Renal pelvis (tissue), 4 donors: ENCODE data around the gene SNED1. TPM values are rescaled to one million over a fixed set of nuclear protein-coding genes. Genes with fewer than 3 reads are reported as not detected.

Source experiments
- DNase-seq: peaks from one replicate; pipeline ENCODE4 v3.0.0-alpha.2; 2013
- polyA plus RNA-seq, 3 donors: library from polyadenylated mRNA; unstranded; fragments of 120-200 nt; gene quantifications; one replicate each; pipeline ENCODE4 v1.2.1, GENCODE V29; 2013; ENCODE audit not compliant: insufficient read length in 3 of 3

SNED1 gene
- polyA plus RNA-seq, 3 donors, result 7.6 to 11.0 (median 10.6) TPM

DNA sequence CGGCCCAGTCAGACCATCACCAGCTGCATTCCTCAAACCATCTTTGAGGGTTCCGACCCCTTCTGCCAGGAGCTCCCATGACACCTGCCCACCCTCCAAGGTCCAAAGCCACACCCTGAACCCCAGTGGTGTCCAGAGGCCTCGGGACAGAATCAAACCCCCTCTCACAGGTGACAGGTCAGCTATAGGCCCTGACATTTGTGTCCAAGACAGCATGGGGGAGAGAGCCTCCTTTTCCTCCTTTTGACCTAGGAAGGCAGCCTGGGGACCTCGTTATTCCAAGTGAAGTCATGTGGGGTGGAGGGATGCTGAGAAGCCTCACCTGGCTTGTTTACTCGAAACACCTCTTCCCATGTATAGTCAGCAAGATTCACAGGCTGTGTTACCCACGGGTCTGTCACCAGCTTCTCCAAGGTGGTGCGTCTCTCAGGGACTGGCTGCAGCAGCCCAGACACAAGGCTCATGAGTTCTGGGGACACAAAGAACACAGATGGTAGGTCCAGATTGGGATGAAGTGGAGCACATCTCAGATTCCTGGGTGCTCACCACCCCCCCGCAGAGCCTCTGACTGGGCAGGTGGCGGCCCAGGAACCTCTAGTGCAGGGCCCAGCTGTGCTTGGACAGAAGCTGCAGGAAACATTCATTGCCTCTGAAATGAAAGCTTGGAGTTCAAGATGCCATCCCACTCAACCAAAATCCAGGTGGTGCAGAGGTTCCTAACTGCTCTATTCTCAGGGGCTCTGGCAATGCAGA is 108.8 kb downstream of the SNED1 start:
- no peak for DNase-seq

DNA sequence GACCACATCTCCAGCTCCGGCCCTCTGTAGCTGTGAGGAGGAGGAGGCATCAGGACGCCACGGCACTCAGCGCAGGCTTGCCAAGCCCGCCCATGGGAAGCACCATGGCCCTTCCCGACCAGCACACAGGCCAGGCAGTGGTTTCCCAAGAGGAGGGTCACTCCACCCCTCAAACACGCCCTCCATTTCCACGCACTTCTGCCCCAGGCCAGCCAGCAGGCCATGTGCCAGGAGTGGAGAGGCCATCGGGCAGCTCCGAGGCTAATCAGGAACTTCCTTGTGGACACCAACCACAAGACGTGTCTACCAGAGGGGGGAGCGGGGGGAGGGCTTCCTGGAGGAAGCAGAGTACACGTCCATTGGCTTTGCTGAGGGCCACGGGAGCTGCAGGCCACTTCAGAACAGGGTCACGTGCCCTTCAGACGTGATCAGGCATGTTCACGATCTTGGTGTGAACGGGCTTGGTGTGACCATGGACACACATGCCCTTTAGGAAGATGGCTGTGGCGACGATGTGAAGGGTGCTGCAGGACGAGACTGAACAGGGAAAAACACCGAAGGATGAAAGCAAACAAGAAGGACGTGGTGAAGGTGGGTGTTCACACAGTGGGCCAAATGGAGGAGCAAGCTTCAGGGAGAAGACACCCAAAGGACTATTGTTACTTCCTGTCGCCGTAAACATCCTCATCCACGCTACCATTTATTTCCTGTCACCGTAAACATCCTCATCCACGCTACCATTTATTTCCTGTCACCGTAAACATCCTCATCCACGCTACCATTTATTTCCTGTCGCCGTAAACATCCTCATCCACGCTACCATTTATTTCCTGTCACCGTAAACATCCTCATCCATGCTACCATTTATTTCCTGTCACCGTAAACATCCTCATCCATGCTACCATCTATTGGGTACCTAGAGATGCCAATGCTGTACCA is 110.1 kb downstream of the SNED1 start:
- no peak for DNase-seq

DNA sequence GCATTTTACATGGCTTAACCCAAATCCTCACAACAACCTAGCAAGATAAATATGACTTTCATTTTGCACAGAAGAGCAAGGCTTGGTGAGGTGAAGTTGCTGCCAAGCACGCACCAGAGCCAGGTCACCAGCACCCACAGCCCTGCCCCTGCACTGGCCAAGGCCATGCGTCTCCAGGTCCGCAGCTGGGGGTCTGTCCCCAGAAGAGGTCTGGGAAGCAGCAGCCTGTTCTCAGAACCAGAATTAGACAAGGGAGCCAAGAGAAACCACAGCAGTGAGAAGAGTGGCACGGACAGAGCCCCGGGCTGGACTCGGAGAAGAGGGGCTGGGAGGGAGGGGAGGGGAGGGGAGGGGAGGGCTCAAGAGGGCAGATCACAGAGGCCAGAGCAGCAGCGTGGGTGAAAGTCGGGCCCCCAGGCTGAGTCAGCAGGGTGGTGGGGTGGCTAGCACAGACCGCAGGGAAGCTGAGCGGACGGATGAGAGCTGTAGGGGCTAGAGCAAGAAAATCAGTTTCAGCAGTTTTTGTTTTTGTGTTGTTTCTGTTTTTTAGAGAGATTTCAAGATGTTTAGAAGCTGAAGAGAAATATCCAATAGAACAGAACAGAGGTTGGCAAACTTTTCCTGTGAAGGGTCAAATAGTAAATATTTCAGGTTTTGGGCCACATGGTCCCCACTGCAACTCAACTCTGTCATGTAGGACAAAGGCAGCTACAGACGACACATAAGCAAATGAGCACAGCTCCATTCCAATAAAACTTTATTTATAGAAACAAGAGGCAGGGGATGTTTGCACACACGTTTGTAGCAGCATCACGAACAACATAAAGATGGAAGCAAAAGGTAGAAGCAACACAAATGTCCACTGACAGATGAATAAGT is 111.0 kb downstream of the SNED1 start:
- no peak for DNase-seq

DNA sequence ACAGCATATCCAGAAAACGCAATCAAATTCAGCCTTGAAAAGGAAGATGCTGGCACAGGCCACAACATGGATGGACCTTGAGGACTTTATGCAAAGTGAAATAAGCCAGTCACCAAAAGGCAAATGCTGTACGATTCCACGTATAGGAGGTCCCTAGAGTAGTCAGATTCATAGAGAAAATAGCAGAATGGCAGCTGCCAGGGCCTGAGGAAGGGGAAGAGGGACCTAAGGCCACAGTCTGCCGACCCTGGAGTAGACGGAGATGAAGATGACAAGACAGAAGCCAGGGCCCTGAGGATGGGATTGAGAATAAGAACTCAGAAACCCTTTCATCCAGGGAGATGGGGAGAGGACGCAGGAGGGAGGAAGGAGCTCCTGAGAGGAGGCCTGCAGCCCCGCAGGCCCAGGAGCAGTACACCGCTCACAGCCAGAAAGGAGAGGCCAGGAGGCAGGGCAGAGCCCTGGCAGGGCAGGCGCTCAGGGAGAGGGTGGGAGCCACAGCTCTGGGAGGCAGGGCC is 111.7 kb downstream of the SNED1 start:
- no peak for DNase-seq

DNA sequence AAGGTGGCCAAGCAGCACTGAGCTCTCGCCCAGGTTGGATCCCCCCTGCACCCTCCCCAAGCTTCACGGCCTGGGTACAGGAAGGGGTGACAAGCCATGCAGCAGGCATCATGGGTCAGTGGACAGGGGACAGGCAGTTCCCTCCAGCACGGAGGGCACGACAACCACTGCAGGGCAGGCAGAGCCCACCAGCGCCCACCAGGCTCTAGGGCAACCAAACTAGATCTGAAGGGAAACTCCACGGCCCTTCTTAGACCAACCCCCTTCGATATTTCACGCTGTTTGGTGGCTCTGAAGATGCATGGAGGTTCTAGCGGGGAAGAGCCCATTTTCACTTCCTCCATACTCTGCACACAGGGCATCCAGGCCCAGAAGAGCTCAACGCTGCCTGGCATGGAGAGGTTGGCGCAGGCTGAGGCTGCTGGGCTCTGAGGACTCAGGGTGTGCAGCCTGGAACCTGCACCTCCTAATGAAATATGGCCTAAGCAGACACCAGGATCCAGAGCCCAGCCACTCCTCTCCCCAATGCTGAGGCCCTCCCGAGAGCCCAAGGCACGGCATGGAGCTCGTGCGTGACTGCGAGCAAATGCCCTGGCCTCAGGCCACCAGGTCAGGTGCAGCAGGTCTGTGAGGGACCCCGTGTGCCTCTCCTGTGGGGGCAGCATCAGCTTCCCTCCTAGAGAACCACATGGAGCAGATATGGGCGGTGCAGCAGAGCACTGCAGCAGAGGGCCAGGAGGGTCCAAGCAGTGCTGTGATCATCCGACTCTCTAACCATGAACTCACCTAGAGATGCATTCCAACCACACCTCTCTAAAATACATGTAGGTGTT is 112.4 kb downstream of the SNED1 start:
- DNase-seq, result no peak

DNA sequence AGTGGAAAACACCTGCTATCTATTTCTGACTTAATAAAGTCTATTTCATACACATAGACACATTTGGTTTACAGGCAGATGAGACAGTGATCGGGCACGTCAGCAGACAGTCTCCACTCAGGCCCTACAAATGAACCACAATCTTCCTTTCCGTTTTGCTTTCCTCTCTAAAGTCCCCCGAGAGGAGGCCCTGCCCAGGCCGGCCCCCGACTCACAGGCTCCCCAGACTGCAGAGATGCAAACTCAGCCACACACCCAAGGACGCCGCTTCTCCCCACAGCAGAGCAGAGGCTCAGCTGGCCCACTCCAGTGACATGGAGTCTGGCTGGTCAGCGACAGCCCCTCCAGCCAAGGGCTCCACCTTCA is 113.0 kb downstream of the SNED1 start:
- DNase-seq, result no peak

DNA sequence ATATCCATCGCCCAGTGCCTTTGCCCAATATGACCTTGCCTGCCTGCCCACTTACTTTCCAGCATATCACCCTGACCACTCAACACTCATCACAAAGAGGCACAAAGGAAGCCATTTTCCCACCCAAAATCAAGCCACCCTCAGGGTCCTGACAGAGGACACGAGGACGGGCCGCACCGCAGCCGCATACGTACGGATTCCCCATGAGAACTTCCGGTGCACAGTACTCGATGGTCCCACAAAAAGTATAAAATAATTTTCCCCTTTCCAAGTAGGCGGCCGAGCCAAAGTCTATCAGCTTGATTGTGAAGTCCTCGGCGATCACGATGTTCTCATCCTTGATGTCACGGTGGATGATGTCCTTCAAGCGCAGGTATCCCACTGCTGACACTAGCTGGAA is 113.6 kb downstream of the SNED1 start:
- no peak for DNase-seq

DNA sequence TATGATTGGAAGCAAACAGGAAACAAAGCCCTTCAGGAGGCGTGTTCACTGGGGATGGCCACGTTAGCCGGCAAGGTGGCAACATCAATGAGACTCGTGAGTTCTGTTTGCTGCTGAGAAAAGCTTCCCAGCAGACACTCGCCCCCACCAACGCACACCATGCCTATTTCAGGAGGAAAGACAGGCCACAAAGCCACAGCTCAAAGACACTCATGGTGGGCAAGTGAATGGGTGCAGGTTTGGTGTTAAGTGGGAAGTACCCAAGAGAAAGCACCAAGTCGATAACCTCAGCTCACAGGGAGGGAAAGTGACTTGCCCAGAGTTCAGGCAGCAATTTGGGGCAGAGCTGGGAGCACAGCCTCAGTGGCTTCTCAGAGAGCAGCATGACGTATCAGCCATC is 114.2 kb downstream of the SNED1 start:
- no peak for DNase-seq

DNA sequence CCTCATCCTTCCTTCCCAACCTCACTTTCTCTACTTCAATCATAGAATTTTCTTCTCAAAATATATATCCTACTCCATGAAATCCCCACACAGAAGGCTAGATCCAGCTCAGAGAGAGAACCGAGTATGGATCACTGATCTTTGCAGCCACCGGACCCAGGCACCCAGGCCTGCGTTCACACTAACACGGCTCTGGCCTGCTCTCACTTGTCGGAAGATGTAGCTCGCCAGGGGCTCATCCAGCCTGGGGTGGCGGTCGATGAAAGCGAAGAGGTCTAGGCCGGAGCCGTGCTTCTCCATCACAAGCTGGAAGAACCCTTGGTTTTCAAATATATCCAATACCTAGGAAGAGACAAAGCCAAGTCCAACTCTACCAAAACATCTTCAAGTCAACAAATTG is 116.4 kb downstream of the SNED1 start:
- no peak for DNase-seq

DNA sequence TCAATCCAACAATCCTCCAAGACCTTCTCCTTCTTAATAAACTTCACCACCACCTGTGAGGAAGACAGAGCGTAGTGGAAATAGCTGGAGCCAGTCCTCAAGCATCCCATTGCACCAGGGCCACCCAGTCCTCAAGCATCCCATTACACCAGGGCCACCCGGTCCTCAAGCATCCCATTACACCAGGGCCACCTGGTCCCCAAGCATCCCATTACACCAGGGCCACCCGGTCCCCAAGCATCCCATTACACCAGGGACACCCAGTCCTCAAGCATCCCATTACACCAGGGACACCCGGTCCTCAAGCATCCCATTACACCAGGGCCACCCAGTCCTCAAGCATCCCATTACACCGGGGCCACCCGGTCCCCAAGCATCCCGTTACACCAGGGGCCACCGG is 116.9 kb downstream of the SNED1 start:
- DNase-seq, result no peak

DNA sequence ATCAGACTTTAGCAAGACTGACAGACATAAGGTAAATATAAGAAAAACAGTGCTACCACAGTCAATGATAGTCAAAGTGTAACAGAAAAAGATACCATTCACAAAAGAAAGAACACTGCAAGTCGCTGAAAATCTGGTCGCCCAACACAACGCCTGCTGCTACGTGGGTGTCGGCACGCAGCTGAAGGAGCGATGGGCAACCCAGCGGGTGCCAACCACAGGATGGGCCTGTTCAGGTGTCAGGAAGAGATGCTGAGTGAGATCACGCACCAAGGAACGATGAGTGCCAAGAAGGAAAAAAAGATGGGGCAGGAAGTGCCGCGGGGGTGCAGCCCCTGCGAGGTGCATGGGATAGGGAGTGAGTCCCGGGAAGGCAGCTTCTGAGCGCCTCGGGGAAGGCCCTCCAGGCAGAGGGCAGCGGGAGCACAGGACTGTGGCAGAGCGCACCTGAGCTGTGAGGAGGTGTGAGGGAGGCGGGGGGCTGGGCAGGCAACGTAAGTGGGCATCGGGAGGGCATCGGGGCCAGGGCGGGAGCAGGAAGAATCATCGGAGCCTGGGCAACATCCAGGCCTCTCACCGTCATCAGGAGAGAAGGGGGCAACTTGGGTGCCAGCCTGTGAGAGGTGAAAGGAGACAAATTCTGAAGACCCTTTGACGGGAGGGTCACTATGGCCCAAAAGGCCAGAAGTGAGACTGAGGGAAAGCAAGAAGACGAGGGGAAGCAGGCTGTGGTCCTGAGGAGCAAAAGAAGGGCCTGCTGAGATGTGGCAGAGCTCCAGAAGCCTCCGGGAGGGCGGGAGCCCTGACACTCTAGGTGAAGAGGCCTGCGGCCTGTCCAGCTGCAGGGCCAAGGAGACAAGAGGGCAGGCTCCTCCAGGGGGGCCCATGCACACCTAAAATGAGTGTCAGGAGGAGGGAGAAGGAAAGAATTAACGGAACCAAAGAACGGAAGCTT is 118.5 kb downstream of the SNED1 start:
- DNase-seq, result no peak

DNA sequence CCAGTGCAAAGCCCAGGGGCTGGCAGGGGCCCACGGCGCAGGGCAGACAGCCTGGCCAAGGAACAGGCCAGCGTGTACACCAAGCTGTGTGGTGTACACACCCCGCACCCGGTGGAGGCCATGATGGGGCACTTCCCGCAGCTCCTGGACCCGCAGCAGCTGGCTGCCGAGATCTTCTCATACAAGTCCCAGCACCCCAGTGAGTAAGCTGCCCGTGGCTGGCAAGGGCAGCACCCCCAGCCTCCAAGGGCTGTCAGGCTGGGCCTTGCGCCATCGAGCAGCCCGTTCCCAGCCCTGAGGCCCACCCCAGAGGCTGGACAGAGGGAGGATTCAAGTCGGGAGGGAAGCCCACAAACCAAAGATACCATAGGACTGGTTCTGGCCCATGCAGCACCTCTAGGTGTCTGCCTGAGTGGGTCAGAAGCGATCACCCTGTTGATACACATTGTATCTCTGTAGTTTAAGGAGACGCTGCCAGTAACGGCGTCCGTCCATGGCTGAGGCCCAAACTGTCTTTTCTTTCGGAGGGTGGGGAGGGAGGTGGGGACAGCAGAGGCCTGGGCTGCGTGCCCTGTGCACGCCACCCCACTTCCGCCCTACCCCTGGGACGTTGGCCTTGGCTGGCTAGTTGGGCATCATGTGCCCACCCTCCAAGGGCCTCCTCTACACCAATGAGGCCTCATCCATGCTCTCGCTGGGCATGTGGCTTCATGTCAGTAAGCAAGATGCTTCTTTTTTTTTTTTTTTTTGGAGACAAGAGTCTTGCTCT is 120.5 kb downstream of the SNED1 start:
- no peak for DNase-seq

DNA sequence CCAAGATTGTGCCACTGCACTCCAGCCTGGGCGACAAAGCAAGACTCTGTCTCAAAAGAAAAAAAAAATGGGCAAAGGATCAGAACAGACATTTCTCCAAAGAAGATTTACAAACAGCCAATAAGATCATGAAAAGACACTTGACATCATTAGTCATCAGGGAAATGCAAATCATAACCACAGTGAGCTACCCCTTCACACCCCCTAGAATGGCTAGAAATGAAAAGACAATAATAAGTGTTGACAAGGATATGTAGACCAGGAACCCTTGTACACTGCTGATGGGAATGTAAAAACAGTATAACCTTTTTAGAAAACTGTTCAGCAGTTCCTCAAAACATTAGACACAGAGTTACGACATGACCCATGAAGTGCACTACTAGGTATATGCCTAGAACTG is 122.0 kb downstream of the SNED1 start:
- no peak for DNase-seq

DNA sequence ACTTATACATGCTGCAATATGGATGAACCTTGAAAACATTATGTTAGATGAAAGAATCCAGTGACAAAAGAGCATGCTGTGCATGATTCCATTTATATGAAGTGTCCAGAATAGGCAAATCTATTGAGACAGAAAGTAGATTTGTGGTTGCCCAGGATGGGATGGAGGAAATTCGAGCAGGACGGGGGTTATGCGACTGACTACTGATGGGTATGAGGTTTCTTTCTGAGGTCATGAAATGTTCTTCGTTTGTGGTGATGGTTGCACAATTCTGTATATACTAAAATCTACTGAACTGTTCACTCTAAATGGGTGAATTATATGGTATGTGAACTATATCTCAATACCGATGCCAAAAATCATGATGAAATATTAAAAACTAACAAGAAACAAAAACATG is 122.6 kb downstream of the SNED1 start:
- DNase-seq, result no peak

DNA sequence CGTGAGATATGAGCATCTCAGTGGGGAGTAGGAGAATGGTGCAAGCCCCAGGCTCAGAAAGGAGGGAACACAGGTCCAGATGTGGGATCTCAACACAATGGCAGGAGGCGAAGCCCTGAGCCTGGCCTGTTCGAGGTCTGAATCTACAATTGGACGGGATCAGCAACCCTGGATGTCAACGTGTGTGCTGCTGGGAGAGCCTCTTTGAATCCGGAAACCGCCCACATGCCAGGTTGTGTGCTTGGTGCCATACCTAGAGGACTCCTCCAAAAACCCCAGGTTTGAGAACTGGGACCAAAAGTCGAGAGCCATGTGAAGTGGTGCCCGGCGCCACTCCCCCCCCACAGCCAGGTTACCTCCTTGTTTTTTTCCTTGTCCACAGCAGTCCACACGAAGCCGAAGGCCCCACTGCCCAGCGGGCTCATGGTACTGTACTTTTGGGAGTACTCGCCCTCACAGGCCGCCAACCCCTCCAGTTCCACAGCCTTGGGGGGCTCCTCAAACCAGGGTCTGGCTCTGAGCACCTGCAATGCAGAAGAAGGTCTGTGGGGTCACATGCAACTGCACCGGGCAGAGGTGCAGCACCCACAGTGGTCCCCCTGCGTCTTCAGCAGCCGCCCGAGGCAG is 124.1 kb downstream of the SNED1 start:
- no peak for DNase-seq

DNA sequence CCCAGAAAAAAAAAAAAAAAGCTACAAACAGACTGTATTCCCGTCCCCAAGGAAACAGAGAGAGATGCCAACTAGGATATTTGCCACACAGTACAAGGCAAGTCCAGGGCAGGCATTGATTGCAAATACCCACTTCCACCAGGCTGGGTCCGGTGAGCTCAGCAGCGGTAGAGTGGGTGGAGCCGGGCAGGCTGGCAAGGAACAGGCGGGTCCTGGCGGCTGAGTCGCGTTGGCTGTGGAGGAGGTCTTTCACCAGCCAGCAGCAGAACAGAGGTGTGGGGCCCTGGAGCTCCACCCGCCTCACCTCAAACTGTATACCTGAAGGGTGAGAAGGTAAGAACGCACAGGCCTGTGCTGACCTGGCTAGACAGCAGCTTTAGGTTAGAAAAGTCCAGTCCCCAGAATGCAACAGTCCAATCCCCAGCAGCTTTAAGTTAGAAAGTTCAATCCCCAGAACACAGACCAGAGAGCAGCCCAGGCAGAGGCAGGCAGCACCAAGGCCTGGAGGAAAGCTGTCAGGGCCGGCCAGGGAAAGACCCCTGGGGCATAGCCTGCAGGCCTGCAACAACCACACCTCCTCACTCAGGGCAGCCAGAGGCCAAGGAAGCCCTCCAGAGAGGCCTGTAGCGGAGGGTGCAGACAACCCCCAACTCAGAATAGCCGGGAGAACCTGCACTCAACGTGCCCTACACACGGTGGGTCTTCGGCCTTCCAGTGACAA is 125.6 kb downstream of the SNED1 start:
- no peak for DNase-seq

DNA sequence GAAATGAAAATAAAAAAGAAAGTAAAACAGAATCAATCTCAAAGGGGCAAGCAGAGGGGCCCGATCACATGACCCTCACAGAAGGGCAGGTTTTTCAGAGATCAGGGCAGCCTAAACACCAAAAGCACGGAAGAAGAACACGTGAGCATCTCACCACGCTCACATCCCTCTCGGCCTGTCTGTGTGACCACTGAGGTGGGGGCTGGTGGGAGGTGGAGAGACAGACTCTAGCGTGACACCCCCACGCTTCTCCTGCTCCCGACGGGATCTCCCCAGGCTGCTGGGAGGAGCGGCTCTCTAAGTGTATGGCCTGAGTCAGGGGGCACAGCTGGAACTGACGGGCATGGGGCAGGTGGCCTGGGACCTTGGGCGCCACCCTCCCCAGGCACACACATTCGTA is 127.2 kb downstream of the SNED1 start:
- no peak for DNase-seq

DNA sequence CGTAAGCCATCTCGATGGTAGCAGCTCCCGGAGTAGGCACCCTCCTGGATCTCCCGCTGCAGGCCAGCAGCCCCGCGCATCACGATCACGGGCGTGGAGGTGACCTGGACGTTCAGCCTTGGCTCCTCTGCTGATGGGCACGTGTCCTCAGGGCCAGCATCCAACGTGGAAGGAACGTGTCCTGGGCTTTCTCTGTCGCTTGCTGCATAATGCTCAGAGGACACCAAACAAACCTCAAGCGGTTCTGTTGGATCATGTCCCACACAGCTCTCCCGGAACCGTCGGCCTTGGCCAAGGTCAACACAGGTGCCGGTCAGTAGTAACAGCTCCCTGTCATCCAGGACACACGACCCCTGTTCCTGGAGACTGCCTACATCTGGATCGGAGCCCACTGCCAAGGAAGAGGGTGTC is 127.8 kb downstream of the SNED1 start:
- DNase-seq, result no peak
